ENCODE data around the gene MAP4K4. TPM values are rescaled to one million over a fixed set of nuclear protein-coding genes. Genes with fewer than 3 reads are reported as not detected.
"Not testable (repeated sequence)": the region's sequence is repeated elsewhere in the genome, so short reads cannot be mapped to it uniquely, and the experiment has no call there.

The MAP4K4 gene
- total RNA-seq, 2 donors from 2014 or later = 53.5 to 75.8 TPM

DNA sequence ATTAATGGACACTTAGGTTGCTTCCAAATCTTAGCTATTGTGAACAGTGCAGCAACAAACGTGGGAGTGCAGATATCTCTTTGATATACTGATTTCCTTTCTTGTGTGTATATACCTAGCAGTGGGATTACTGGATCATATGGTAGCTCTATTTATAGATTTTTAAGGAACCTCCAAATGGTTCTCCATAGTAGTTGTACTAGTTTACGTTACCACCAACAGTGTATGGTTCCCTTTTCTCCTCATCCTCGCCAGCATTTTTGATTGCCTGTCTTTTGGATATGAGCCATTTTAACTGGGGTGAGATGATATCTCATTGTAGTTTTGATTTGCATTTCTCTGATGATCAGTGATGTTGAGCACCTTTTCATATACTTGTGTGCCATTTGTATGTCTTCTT, 76.5 kb downstream of the MAP4K4 start:
- intact Hi-C loops (cut with DNase I); DNase-seq (ENCODE audit: low spot score): not testable (repeated sequence)

DNA sequence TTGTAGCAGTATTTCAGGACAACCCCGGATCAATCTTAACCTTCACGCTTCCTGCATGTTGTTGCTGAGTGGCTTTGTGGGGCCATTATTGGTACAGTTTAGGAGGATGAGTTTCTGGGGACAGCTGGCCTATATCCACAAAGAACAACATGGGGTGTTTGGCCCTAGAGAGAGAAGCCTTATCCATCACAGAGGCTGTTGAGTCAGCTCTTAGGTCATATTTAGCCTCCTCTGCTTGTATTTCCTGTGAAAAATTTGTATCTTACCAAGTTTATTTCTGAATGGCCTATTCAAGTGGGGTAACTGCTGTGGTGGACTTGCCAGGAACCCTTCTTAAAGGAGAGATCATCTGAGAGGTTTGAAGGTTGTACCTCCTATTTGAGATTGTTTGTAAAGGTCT, 77.6 kb downstream of the MAP4K4 start:
- no peak for DNase-seq (ENCODE audit: low spot score)
- intact Hi-C loops (cut with DNase I) = no loop called here

DNA sequence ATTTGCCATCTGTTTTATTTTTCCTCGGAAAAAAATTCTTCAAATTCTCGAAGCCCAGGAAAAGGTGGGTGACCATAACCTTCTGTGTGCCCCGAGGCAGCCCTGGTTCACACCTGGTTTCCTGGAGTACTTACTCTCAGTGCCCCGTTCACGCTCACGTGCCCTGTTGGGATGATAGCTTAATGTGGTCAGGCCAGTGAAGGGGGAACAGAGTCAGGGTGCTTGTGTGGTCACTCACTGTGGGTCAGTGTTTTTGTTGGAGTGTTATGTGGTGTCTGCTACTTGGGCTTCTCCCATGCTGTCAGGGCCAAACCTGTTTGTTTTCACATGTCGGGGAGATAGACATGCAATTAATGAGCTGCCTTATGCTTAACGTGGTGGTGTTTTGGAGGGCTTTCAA, 78.1 kb downstream of the MAP4K4 start:
- DNase-seq (ENCODE audit: low spot score) = no peak
- intact Hi-C loops (cut with DNase I) = no loop called here

DNA sequence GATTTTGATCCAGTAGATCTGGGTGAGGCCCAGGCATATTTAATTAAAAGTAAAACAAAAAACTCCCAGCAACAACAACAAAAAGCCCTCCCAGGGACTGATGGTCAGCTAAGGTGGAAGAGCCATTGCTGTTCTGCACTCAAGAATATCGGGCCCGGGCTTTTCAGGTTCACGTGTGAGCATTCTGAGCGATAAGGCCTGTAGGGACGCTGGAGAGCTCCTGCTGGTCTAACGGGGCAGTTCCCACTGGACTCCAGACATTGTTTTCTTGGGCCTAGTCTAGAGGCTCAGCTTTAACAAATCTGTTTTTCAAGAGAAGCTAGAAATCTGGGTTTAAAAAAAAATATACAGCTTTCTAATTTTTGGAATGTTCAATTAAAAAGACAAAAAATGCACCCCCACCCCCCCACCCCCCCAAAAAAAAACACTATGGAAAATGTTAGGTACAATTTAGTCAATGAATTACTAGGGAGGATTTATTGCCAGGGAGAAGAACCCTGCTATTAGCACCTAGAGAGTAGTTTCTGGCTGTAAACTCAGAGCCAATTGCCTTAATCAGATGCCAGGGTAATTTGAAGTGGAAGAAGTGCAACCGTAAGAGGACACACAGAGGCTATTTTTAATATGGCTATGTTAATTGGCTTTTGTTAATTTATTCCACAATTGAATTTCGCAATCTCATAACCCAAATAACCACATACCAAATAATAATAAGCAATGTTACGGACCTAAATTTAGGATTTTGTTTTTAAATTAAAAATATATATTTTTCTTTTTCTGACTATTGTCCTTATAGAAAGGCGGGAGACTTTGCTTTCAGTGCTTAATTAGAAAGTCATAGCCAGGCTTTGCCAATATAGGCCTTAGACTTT, 78.9 kb downstream of the MAP4K4 start:
- intact Hi-C loops (cut with DNase I) = no loop called here
- DNase-seq (ENCODE audit: low spot score) = no peak

DNA sequence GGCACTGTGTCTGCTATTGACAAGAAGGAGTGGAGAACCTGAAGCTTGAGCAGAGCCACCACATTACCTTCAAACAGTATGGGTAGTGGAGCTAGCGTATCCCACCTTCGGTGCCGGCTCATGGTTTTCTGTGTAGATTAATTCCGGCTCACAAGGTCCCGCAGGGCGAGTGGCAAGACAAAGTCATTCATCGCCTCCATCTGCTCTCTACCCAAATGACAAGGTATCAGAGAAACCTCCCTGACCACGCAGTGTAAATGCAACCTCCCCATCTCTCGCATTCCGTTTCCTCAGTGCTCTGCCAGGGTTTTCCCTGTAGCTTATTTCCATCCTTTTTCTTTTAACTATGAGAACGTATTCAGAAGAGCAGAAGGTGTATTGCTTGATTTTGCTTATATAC, 79.8 kb downstream of the MAP4K4 start:
- no peak for DNase-seq (ENCODE audit: low spot score)

DNA sequence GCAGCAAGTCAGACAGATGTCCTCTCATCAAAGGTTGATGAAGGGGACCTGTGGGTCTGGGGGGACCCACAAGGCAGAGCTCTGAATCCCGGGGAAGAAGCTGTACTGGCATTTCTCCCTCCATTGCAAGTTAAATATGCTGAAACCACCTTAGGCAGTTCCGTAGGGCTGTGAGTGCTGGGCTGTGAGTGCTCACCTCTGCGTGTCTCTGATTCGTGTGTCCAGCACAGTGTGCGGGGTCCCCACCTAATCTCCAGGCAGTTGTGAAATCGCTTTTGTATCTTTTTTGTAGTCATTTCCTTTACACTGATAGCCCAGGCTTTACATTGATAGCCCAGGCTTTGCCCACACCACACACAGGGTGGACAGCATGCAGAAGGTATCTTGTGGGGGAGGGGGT, 80.6 kb downstream of the MAP4K4 start:
- no peak for DNase-seq (ENCODE audit: low spot score)
- intact Hi-C loops (cut with DNase I) = no loop called here

More for the DNA sequence above, 79.8 kb downstream of the MAP4K4 start:
- intact Hi-C loops (cut with DNase I) = no loop called here

DNA sequence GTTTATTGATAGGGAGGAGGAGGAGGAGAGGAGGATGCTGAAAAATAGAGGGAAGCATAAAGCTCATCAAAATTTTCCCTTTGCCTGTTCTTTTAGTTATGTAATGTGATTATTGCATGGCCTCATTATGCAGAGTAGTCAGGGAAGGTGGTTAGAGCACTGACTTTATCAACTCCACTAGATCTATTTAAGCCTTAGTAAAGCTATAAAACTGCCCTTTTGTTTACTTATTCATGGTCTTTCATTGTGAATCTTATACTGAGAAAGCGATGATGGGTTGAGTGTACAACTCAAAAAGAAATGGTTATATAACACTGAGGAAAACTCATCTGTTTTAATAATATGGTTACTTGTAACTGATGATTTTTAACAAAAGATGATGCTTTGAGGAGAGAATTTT, 81.7 kb downstream of the MAP4K4 start:
- intact Hi-C loops (cut with DNase I) = loop anchor here in 1 of 2 donors (1.0 kb wide), 1 partner anchor 39 kb away; no protein-coding TSS in a partner anchor

DNA sequence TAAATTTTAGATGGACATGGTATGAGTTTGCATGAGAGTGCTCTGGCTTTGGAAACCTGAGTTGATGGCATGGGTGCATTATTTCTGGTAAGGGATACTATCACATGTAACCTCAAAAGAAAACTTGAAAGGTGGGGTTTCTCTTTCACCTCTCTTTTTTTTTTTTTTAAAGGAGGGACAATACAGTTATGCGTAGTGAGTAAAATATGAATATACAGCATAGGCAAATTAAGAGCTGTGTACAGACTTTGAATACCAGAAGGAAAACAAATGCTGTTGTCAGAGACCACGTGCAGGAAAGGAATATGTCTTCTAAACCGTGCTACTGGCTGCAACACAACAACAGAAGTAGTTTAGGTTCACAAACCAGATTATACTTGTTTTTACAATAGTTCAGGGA, 82.1 kb downstream of the MAP4K4 start:
- intact Hi-C loops (cut with DNase I) = loop anchor here in 1 of 2 donors (1.0 kb wide), 1 partner anchor 39 kb away; no protein-coding TSS in a partner anchor
- DNase-seq (ENCODE audit: low spot score) = no peak

More for the DNA sequence above, 81.7 kb downstream of the MAP4K4 start:
- DNase-seq (ENCODE audit: low spot score) = no peak

DNA sequence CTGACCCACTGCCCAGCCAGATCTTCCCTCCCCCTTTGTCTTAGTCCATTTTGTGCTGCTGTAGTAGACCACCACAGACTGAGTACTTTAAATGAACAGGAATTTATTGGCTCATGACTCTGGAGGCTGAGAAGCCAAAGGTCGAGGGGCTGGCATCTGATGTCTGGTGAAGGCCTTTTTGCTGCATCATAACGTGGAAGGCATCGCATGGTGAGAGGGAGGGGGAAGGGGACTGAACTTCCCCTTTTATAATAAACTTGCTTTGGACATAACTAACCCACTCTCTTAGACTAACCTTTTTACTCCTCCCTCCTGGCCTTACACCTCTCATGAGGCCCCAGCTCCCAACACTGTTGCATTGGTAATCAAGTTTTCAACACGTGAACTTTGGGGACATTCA, 83.8 kb downstream of the MAP4K4 start:
- no peak for DNase-seq (ENCODE audit: low spot score)
- intact Hi-C loops (cut with DNase I) = no loop called here

DNA sequence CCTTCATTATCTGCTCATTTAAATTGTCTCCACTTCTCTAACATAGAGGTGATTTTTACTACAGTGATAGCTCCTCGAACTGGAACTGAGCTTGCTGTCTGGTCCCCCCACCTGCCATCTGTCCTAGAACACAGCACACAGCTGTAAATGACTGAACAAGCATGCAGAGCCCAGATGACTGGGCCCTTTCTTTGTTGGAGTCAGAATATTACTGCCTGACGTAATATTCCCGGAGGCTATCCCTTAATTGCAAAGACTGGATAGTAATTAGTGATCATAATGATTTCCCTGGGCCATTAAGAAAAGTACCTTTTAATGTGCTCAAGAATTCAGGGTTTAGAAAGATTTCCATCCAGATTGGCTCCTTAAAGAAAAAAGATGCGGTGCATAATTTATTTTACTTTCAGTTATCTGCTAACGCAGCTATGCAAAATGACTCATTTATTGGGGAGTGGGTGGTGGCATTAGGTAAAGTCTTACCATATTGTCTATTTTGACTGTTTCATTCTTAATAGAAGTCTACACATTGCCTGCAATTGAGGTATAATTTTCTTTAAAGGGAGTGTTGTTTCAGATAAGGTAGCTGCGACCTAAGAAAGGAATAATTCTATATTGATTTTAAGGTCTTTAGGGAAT, 84.4 kb downstream of the MAP4K4 start:
- intact Hi-C loops (cut with DNase I) = no loop called here
- no peak for DNase-seq (ENCODE audit: low spot score)

DNA sequence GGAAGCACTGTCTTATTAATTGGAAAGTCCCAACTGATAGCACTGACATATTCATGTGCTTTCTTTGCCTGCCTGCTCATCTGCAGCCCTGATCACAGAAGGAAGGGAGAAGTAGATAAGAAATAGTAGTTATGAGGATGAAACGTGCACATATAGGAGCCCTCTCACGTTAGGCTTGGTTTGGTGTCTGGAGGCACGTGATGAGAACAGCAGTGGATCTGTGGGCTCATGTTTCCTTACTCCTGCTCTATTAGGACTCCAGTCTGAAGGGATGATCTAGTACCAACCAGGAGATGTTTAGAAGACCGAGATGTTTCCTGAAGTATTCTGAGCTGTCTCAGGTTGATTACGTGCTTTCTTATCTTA, 84.9 kb downstream of the MAP4K4 start:
- intact Hi-C loops (cut with DNase I) = no loop called here
- DNase-seq (ENCODE audit: low spot score) = no peak

DNA sequence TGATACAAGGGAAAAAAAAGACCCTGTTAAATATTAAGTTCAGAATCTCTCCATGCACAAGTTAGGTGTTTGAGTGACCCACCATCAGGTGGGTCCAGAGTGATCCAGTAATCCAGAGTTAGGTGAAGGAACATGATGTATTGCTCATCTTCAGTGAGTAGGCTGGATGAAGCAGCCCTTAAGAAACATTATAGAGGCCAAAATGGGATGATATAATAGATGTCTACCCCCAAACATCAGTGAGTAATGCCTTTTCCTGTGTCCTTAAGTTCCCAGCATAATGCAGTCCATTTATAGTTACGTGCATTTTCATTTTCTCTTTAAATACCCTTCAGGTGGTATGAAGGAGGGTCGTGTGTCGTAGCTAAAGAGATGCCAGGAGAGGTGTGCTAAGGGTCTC, 89.6 kb downstream of the MAP4K4 start:
- DNase-seq (ENCODE audit: low spot score) = no peak
- intact Hi-C loops (cut with DNase I) = loop anchor here in 1 of 2 donors (5.0 kb wide), 1 partner anchor 80 kb away; no protein-coding TSS in a partner anchor

DNA sequence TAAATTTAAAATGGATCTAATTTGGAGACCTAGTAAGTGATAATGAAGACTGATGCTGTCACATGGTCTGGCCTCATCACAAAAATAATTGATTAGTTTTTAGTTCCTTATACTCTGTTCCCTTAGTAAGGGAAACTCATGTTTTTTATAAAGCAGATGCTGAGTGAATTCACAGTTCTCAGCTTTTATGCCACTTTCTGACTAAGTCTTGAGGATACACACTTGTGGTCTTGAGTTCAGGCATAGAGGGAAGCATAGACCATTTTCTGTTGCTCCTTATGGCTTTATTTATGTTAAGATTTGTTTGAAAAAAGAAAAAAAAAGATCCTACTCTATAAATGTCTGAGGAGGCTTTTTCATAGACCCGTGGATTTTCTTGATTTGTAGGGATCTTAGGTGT, 91.1 kb downstream of the MAP4K4 start:
- no peak for DNase-seq (ENCODE audit: low spot score)
- intact Hi-C loops (cut with DNase I) = loop anchor here in 1 of 2 donors (5.0 kb wide), 1 partner anchor 81 kb away; no protein-coding TSS in a partner anchor

DNA sequence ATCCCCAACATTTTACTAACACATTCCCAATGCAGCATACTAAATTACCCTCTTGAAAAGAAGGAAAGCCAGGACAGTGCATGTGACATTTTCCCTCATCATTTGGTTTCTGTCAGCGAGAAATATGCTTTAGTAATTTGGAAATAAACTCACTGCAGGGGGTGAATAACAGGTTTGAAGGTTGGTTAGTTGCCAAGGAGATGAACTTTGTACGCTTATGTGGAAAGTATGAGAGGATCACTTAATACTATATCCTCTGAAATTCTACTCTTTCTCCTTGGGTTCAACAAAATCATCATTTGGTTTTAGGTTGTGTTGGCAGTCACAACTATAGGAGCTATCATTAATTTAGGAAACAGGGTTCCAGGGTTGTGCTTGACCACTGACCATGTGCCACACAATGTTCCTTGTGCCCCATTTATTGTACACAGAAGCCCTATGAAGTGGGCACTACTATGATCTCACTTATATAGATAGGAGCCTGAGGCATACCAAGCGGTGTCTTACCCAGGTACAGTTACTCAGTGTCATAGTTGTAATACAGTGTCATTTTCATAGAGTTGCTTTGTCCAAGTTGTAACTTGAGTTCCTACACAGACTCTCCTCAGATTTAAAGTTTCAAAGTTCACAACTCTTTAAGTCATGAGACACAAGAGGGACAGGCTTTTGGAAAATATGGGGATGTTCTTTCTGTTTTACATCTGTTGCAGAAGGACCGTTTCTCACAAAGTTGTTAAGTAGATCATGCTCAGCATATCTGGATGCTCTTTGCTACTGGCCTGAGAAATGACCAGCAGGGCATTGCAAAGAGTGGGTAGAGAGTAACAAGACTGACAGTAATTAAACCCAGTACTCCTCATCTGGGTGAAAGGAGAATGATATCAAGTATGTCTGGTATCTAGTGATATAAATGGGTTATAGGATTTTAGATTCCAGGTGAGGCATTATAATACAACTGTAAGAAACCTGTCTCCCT, 91.8 kb downstream of the MAP4K4 start:
- intact Hi-C loops (cut with DNase I) = loop anchor here in 1 of 2 donors (5.0 kb wide), 1 partner anchor 82 kb away; no protein-coding TSS in a partner anchor
- DNase-seq (ENCODE audit: low spot score) = no peak

DNA sequence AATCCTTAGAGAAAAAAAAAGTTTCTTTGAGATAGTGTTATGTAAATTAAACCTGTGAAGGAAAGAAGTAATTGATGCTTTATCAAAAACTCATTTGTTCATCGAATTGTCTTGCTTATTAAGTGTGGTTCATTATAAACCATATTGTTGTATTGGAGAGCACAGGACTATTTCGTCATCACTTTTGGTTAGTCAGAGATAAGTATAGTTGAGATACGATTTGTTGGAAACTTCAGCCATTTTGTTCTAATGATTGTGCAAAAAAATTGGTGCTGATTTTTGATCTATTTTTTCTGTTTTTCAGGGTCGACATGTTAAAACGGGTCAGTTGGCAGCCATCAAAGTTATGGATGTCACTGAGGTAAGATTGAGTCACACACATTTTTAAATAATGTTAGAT, 92.9 kb downstream of the MAP4K4 start:
- intact Hi-C loops (cut with DNase I) = no loop called here
- no peak for DNase-seq (ENCODE audit: low spot score)

DNA sequence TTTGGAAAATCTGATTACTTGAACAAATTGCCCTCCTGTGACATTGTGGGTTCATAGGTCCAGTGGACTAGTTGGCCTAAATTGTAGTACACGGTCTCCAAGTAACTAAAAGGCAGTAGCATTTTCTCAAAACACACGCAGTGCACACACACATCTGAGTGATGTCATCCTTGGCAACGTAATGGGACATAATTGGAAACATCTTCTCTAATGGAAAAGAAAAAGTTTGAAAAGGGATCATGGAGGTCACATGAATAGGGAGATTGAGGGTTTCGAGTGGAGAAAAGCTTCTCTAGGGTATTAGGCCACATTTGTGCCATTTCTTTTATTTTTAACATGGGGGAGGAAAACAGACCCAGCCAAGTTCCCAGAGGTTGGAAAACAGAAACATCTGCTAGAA, 93.3 kb downstream of the MAP4K4 start:
- intact Hi-C loops (cut with DNase I) = no loop called here
- DNase-seq (ENCODE audit: low spot score) = no peak

DNA sequence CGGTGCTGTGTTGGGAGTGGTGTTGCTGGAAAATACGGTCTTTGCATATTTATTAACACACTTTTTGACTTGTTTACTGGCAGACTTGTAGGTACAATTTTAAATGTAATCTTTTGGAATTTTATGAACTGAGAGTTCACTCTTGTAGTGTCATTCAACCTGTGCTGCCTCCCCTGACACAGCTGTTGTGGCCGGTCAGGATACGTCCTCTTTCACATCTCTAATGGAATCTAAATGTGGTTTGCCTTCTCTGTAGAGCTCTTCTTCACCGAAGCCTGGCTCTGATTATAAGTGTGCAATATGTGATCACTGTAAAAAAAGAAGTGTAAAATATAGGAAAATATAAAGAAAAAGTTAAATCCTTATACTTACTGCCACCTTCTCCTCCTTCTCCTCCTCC, 94.7 kb downstream of the MAP4K4 start:
- intact Hi-C loops (cut with DNase I) = no loop called here
- no peak for DNase-seq (ENCODE audit: low spot score)

DNA sequence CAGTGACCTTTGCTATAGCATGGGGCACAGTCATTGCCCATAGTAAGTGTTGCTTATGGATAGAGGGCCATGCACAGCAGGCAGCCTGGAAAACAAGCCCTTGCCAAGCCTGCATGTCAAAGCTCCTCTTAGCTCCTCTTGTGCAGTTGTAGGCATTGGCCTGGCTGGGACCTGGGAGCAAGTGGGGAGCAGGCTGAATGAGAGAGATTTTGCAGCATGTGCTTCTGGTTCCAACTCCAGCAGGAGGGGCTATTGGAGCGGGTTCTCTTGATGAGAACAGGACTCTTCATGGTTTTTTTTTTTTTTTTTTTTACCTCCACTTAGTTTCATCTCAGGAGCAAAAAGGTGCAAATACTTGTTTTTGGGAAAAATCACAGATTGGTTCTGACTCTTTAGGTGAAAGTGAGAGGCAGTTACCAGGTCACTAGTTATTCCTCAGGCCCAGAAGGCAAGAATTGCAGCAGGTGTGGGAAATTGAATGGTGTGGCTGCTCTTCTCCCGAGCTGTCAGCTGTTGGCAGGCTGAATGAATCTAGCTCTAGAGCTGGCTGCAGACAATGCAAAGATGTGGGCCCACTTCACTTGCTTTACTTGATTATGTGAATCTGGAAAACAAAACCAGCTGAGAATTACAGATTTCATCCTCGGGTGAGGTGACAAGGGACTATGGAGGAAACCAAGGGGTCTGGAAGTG, 95.9 kb downstream of the MAP4K4 start:
- DNase-seq (ENCODE audit: low spot score) = no peak

DNA sequence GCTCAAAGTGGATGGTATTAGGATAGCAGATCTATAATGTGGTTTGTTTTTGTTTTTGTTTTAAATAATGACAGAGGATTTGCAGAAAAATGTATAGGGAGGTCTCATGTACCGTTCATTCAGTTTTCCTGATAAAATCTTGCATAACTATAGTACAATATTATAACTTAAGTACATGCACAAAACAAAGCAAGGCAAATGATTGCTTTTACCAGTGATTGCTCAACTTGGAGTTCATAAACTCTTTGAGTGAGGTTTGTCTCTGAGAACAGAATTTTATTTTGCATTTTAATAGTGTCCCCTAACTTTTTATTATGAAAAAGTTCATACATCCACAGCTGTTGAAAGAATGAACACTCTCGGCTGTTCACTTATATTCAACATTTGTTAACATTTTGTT, 96.6 kb downstream of the MAP4K4 start:
- DNase-seq (ENCODE audit: low spot score) = no peak
- intact Hi-C loops (cut with DNase I) = loop anchor here in 1 of 2 donors (2.0 kb wide), 1 partner anchor 41 kb away; no protein-coding TSS in a partner anchor

More for the DNA sequence above, 95.9 kb downstream of the MAP4K4 start:
- intact Hi-C loops (cut with DNase I) = no loop called here
